BE2C (cell line): Measurements from ENCODE around the gene STAT4.

Source experiments
- DNase-seq: peaks from one replicate; pipeline ENCODE4 v3.0.0-alpha.2; 2020
- H3K27me3 ChIP-seq: fragments of 250-450 bp; sonication (Bioruptor Pico); 2 replicates; pipeline ENCODE4 v1.5.1; 2020; ENCODE audit warnings: mild to moderate bottlenecking
- H3K36me3 ChIP-seq: fragments of 250-450 bp; sonication (Bioruptor Pico); 2 replicates; pipeline ENCODE4 v1.5.1; 2020; ENCODE audit warnings: mild to moderate bottlenecking
- H3K4me1 ChIP-seq: fragments of 250-450 bp; sonication (Bioruptor Pico); 2 replicates; pipeline ENCODE4 v1.5.1; 2020
- H3K4me3 ChIP-seq: 2 replicates; pipeline ENCODE4 v1.5.1; 2011; ENCODE audit warnings: low read depth, low read length
- H3K9me3 ChIP-seq: fragments of 250-450 bp; sonication (Bioruptor Pico); 2 replicates; pipeline ENCODE4 v1.5.1; 2020
- CTCF ChIP-seq: IDR thresholded peaks from 2 replicates; pipeline ENCODE4 v1.5.1; 2012; ENCODE audit warnings: mild to moderate bottlenecking, low read depth, low read length

Gene STAT4

GRCh38 chr2:191030521-191031154 is 120.2 kb downstream of the STAT4 start:
- Histone ChIP-seq H3K36me3 (no peaks in the 10 kb centered on the region), H3K9me3 (no peaks in the 10 kb centered on the region), H3K4me3 (no peak overlapping the region), H3K4me1 (no peaks in the 10 kb centered on the region), H3K27me3 (no peaks in the 10 kb centered on the region)
- TF ChIP-seq CTCF: peak; percentile 83
- DNase-seq: peak; percentile 56

- Histone ChIP-seq H3K4me3 (no peak overlapping the region), H3K36me3 (no peaks in the 10 kb centered on the region), H3K4me1 (no peaks in the 10 kb centered on the region), H3K27me3 (no peaks in the 10 kb centered on the region), H3K9me3 (no peaks in the 10 kb centered on the region)
- DNase-seq: no peak
- TF ChIP-seq CTCF: no peak
Measured at GRCh38 chr2:191029280-191029950, 121.4 kb downstream of the STAT4 start.

GRCh38 chr2:191026377-191026776 is 124.4 kb downstream of the STAT4 start:
- H3K27me3 ChIP-seq: no peaks in the 10 kb centered on the region
- H3K4me1 ChIP-seq: no peaks in the 10 kb centered on the region
- TF ChIP-seq CTCF: no peak
- no peak overlapping the region for H3K4me3 ChIP-seq
- no peaks in the 10 kb centered on the region for H3K36me3 ChIP-seq
- H3K9me3 ChIP-seq: no peaks in the 10 kb centered on the region
- DNase-seq: no peak

GRCh38 chr2:191025135-191025534 is 125.7 kb downstream of the STAT4 start:
- DNase-seq: no peak
- no peaks in the 10 kb centered on the region for H3K36me3 ChIP-seq
- no peak overlapping the region for H3K4me3 ChIP-seq
- no peaks in the 10 kb centered on the region for H3K4me1 ChIP-seq
- TF ChIP-seq CTCF: no peak
- no peaks in the 10 kb centered on the region for H3K9me3 ChIP-seq
- H3K27me3 ChIP-seq: no peaks in the 10 kb centered on the region

- TF ChIP-seq CTCF: no peak
- Histone ChIP-seq H3K9me3 (no peaks in the 10 kb centered on the region), H3K4me1 (no peaks in the 10 kb centered on the region), H3K4me3 (no peak overlapping the region), H3K36me3 (no peaks in the 10 kb centered on the region), H3K27me3 (no peaks in the 10 kb centered on the region)
- no peak for DNase-seq
Measured at GRCh38 chr2:191023235-191023679, 127.5 kb downstream of the STAT4 start.

GRCh38 chr2:191020742-191021381 is 129.9 kb downstream of the STAT4 start:
- TF ChIP-seq CTCF: no peak
- DNase-seq: no peak
- Histone ChIP-seq H3K4me1 (no peaks in the 10 kb centered on the region), H3K4me3 (peak overlapping the region; percentile 88), H3K36me3 (no peaks in the 10 kb centered on the region), H3K9me3 (no peaks in the 10 kb centered on the region), H3K27me3 (no peaks in the 10 kb centered on the region)
